Nephron (organoid): Measurements from ENCODE around the gene EML2.

Experiments
- H3K27ac Mint-ChIP-seq, 3 experiments: 2 replicates each; pipeline ENCODE4 v1.8.0; 2020; ENCODE audit warnings: mixed read lengths in 3 of 3, mild to moderate bottlenecking in 2 of 3, moderate library complexity in 1 of 3
- H3K27me3 Mint-ChIP-seq: 2 replicates; pipeline ENCODE4 v1.8.0; 2021; ENCODE audit warnings: low read depth, mild to moderate bottlenecking, moderate library complexity, mixed read lengths
- H3K36me3 Mint-ChIP-seq: 2 replicates; pipeline ENCODE4 v1.8.0; 2020; ENCODE audit warnings: low read depth, mixed read lengths
- H3K4me1 Mint-ChIP-seq: 2 replicates; pipeline ENCODE4 v1.8.0; 2020; ENCODE audit warnings: mixed read lengths
- H3K4me3 Mint-ChIP-seq, 3 experiments: 2 replicates each; pipeline ENCODE4 v1.8.0; 2020; ENCODE audit warnings: mild to moderate bottlenecking in 3 of 3, mixed read lengths in 3 of 3, moderate library complexity in 2 of 3
- H3K9me3 Mint-ChIP-seq: 2 replicates; pipeline ENCODE4 v1.8.0; 2020; ENCODE audit warnings: mixed read lengths
- TF ChIP-seq, protein P1 (sequence below), 3 experiments: fragments of 200-600 bp; sonication (generic); IDR thresholded peaks; one replicate each; pipeline ENCODE4 v1.5.0; 2021; ENCODE audit warnings: antibody characterized with exemption in 3 of 3; ENCODE audit not compliant: unreplicated experiment in 3 of 3

EML2 gene

DNA sequence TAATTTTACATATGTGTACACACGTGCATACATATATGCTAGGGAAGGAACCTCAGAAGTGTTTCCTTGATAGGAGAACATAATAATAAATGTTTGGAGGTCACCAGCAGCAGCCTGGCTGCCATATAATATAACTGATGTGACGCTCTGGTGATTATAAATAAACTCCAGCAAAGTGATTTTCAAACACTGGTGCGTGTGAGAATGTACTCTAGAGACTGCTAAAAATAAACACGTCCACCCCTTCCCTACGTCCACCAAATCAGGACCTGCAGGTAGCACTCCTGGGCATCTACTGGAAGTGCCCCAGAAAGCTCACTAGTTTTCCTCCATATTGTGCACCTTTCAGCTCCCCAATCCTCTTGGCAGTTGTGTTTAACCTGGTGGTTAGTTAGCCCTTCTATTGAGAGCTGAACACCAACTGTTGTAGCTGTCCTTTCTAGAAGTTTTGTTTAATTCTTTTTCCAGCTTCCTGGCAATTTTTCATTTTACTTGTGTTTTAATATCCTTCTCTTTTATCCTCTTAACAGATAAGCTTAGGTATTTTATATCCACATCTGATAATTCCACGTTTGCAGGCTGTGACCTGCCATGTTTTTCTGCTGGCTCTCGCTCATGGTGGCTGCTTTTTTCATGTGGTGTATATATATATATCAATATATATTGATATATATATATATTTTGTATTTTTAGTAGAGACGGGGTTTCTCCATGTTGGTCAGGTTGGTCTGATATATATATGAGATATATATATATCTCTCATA lies 67.6 kb downstream of the EML2 start:
- no peaks in the 10 kb centered on the region for H3K4me1 Mint-ChIP-seq
- TF ChIP-seq, protein P1, sequence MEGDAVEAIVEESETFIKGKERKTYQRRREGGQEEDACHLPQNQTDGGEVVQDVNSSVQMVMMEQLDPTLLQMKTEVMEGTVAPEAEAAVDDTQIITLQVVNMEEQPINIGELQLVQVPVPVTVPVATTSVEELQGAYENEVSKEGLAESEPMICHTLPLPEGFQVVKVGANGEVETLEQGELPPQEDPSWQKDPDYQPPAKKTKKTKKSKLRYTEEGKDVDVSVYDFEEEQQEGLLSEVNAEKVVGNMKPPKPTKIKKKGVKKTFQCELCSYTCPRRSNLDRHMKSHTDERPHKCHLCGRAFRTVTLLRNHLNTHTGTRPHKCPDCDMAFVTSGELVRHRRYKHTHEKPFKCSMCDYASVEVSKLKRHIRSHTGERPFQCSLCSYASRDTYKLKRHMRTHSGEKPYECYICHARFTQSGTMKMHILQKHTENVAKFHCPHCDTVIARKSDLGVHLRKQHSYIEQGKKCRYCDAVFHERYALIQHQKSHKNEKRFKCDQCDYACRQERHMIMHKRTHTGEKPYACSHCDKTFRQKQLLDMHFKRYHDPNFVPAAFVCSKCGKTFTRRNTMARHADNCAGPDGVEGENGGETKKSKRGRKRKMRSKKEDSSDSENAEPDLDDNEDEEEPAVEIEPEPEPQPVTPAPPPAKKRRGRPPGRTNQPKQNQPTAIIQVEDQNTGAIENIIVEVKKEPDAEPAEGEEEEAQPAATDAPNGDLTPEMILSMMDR (IDR thresholded peaks at IDR 0.05; ENCODE audit: unreplicated experiment in 3 of 3) = no peak
- no peak overlapping the region for H3K4me3 Mint-ChIP-seq
- no peaks in the 10 kb centered on the region for H3K27me3 Mint-ChIP-seq
- H3K36me3 Mint-ChIP-seq = peaks cover 7% of the 10 kb centered on the region
- no peaks in the 10 kb centered on the region for H3K9me3 Mint-ChIP-seq
- H3K27ac Mint-ChIP-seq = no peak overlapping the region

DNA sequence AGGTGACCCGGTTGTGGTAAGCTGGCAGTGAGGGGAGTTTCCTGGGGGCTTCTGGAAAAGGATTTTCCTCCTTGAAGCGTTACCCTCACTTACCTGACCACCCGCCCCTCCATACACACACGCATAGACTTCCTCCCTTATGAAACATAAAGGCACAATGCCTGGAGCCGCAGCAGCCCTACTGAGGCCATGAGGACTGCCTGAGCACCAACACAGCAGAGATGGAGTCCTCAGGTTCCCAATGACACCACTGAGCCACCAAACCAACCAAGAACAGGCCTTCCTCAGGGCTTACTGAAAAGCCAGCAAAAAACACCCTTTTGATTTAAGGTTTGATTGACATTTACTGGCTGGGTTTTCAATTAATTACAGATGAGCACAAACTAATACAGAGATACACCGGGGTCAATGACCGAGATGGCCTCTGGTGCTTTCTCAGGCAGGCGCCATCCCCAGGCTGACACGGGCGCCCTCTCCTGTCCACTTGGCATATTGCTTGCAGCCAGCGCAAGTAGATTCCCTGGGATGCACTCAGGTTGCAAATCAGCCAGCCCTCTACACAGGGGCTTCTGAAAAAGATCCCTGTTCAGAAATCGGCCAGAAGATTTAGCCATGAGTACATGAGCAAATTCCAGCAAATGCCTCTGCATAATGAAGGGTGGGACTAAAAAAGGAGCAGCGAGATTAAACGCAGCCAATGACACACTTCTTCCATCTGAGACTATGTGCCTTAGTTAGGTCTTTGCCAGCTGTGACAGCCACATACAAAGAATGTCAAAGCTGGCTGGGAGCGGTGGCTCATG lies 69.4 kb downstream of the EML2 start:
- TF ChIP-seq, protein P1 (IDR thresholded peaks at IDR 0.05; ENCODE audit: unreplicated experiment in 3 of 3) = peak; percentile 39 to 54 (median 41)
- Mint-ChIP-seq H3K4me1 (no peaks in the 10 kb centered on the region), H3K27me3 (no peaks in the 10 kb centered on the region), H3K36me3 (peaks cover 7% of the 10 kb centered on the region), H3K4me3 (no peak overlapping the region), H3K9me3 (no peaks in the 10 kb centered on the region), H3K27ac (no peak overlapping the region)

DNA sequence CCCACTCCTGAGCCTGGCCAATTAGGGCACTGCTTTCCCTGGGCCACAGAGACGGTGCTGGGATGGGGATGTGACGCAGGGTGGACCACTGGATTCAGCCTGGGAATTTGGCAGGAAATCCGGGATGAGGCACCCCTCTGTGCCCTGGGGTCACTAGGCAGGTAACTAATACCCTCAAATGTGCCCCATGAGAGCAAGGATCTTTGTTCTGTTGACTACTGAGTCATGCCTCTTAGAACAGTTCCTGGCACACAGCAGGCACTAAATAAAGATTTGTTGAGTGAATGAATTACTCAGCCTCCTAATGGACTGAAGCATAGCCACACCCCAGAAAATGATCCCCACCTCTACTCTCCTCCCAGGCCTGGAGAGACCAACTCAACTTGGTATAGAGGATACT lies 70.5 kb downstream of the EML2 start:
- no peak overlapping the region for H3K27ac Mint-ChIP-seq
- H3K4me3 Mint-ChIP-seq = no peak overlapping the region
- no peaks in the 10 kb centered on the region for H3K4me1 Mint-ChIP-seq
- H3K36me3 Mint-ChIP-seq = peaks cover 7% of the 10 kb centered on the region
- H3K27me3 Mint-ChIP-seq = no peaks in the 10 kb centered on the region
- TF ChIP-seq, protein P1 (IDR thresholded peaks at IDR 0.05; ENCODE audit: unreplicated experiment in 3 of 3) = no peak
- no peaks in the 10 kb centered on the region for H3K9me3 Mint-ChIP-seq

DNA sequence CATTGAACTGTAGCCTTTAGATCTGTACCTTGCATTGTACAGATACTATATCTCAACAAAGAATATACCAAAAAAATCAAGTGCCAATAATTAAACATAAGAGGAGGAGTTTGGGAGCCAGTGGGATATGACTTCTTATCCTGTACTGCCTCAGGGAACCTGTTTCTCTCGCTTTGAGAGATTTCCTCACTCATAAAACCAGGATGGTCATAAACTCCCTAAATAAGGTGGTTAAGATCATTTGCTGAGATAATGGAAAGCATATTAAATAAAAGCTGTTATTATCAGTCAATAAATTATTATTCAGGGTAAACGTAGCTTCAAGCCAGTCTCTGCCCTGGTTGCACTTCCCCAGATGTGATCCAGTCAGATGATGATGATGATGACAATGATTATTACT lies 71.6 kb downstream of the EML2 start:
- H3K4me1 Mint-ChIP-seq = no peaks in the 10 kb centered on the region
- H3K4me3 Mint-ChIP-seq = no peak overlapping the region
- TF ChIP-seq, protein P1 (IDR thresholded peaks at IDR 0.05; ENCODE audit: unreplicated experiment in 3 of 3) = no peak
- no peaks in the 10 kb centered on the region for H3K9me3 Mint-ChIP-seq
- H3K27ac Mint-ChIP-seq = no peak overlapping the region
- H3K36me3 Mint-ChIP-seq = peaks cover 7% of the 10 kb centered on the region
- no peaks in the 10 kb centered on the region for H3K27me3 Mint-ChIP-seq

DNA sequence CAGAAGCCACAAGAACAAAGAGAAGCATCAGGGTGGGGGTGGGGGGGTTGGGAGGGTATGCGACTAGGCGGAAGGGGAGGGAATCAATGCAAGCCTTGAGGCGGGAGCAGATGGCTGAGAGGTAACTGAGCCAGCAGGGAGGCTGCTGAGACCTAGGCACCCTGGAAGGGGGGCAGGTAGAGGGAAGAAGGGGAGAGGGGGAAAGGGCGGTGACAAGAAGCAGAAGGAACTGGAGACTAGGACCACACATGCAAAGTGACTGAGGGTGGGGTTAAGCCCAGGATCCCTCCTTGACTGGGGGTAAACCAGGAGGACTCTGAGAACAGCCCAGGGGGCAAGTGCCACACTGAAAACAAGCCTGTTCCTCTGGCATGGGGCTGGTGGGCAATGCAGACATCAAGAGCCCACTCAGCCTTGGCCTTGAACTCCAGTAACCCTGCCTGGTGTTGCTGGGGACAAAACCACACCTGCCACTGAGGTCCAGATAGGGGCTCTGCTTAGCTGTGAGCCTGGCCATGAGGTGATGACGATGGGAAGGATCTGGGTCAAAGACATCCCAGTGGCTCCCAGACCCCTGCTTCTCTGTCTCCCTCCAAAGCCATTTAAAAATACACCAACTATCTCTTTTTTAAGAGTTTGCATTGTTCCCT lies 74.9 kb downstream of the EML2 start:
- TF ChIP-seq, protein P1 (IDR thresholded peaks at IDR 0.05; ENCODE audit: unreplicated experiment in 3 of 3) = no peak
- Mint-ChIP-seq H3K36me3 (no peaks in the 10 kb centered on the region), H3K27me3 (no peaks in the 10 kb centered on the region), H3K27ac (no peak overlapping the region), H3K4me3 (no peak overlapping the region), H3K4me1 (no peaks in the 10 kb centered on the region), H3K9me3 (no peaks in the 10 kb centered on the region)
